ENCODE measurements around the gene TMEM131. TPM values are rescaled to one million over a fixed set of nuclear protein-coding genes. Genes with fewer than 3 reads are reported as not detected.
"Not testable (repeated sequence)": the region's sequence is repeated elsewhere in the genome, so short reads cannot be mapped to it uniquely, and the experiment has no call there.

The TMEM131 gene, protein sequence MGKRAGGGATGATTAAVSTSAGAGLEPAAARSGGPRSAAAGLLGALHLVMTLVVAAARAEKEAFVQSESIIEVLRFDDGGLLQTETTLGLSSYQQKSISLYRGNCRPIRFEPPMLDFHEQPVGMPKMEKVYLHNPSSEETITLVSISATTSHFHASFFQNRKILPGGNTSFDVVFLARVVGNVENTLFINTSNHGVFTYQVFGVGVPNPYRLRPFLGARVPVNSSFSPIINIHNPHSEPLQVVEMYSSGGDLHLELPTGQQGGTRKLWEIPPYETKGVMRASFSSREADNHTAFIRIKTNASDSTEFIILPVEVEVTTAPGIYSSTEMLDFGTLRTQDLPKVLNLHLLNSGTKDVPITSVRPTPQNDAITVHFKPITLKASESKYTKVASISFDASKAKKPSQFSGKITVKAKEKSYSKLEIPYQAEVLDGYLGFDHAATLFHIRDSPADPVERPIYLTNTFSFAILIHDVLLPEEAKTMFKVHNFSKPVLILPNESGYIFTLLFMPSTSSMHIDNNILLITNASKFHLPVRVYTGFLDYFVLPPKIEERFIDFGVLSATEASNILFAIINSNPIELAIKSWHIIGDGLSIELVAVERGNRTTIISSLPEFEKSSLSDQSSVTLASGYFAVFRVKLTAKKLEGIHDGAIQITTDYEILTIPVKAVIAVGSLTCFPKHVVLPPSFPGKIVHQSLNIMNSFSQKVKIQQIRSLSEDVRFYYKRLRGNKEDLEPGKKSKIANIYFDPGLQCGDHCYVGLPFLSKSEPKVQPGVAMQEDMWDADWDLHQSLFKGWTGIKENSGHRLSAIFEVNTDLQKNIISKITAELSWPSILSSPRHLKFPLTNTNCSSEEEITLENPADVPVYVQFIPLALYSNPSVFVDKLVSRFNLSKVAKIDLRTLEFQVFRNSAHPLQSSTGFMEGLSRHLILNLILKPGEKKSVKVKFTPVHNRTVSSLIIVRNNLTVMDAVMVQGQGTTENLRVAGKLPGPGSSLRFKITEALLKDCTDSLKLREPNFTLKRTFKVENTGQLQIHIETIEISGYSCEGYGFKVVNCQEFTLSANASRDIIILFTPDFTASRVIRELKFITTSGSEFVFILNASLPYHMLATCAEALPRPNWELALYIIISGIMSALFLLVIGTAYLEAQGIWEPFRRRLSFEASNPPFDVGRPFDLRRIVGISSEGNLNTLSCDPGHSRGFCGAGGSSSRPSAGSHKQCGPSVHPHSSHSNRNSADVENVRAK (N-terminal part only)
- total RNA-seq, result 10 to 100 TPM; 23.1 to 23.7 TPM

DNA sequence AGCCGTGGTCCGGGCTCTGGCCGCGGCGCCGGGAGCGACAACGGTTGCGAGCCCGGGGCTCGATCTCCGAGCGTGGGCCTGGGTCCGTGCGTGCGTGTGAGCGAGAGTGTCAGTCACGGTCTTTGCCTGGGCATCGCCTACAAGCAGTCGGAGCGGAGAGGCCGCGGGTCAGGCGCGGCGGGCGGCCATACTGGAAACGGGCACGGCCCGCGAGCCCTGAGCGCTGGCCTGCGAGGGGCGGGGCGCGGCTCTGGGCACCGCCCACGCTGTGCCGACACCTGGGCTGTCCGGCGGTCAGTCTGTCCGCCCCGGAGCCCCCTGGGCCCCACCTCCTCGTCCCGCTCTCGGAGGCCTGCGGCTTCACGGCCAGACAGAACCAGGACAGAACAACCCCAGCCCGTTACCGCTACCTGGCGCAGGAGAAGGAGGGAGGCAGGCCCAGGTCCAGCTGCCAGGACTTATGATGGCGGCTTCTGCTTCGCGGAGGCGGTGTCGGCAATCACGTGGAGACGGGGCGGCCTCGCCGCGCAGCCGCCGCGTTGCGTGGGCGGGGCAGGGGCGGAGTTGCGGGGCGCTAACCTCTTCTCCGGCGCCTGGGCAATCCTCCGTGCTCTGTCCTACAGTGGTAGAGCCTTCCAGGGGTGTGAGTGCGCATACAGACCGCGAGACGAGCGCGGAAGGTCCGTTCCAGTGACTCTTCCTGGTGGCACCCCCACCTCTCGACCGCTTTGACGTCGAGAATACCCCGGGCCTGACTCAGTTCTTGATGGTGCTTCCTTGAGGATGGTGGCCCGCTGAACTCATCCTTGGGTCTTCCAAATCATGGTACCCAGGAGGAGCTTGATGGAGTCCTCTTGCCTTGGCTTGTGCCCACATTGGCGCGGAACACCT is at the start of gene TMEM131:
TSS of gene TMEM131 (minus strand) at position 215 of the 891 bp plus-strand sequence. CDS start 286 bp downstream, outside the sequence.
- POLR2A ChIA-PET, result interaction anchor here (0.9 to 1.0 kb wide), 2 partner anchors 126 to 165 kb away, joined by 3 read pairs; no protein-coding TSS in a partner anchor
- peak within 1 kb of the TSS; percentile 87 for H3K4me3 Mint-ChIP-seq
- H3K27ac Mint-ChIP-seq, result peak within 1 kb of the TSS; percentile 95

DNA sequence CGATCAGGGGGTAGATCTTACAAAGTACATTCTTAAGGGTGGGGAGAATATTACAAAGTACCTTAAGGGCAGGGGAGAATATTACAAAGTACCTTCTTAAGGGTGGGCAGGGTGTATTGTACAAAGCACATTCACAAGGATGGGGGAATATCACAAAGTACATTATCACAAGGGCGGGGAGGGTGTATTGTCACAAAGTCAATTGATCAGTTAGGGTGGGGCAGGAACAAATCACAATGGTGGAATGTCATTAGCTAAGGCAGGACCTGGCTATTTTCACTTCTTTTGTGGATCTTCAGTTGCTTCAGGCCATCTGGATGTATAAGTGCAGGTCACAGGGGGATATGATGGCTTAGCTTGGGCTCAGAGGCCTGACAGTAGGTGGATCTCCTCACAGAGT is 49.0 kb upstream of the TMEM131 start:
- intact Hi-C loops (cut with micrococcal nuclease); DNase-seq; H3K4me3 Mint-ChIP-seq; CTCF ChIA-PET; H3K4me1 Mint-ChIP-seq (ENCODE audit: low read depth); H3K36me3 Mint-ChIP-seq; H3K27me3 Mint-ChIP-seq; POLR2A ChIA-PET; H3K27ac Mint-ChIP-seq: not testable (repeated sequence)
- H3K9me3 Mint-ChIP-seq, result peaks cover 21% of the 10 kb centered on the region

More for the DNA sequence above, at the start of gene TMEM131:
- no peaks in the 10 kb centered on the region for H3K36me3 Mint-ChIP-seq
- no peaks in the 10 kb centered on the region for H3K9me3 Mint-ChIP-seq
- H3K27me3 Mint-ChIP-seq, result no peaks in the 10 kb centered on the region
- CTCF ChIA-PET, result interaction anchor here (1.6 kb wide), 1 partner anchor 189 kb away, joined by 7 read pairs; no protein-coding TSS in a partner anchor
- peaks cover 32% of the 10 kb centered on the region for H3K4me1 Mint-ChIP-seq (ENCODE audit: low read depth)
- intact Hi-C loops (cut with micrococcal nuclease), result loop anchor here (1.0 to 10.0 kb wide), 4 partner anchors 89 to 332 kb away; partner anchors contain the start of genes ACTR1B, VWA3B and ZAP70
- peak; percentile 97 for DNase-seq

DNA sequence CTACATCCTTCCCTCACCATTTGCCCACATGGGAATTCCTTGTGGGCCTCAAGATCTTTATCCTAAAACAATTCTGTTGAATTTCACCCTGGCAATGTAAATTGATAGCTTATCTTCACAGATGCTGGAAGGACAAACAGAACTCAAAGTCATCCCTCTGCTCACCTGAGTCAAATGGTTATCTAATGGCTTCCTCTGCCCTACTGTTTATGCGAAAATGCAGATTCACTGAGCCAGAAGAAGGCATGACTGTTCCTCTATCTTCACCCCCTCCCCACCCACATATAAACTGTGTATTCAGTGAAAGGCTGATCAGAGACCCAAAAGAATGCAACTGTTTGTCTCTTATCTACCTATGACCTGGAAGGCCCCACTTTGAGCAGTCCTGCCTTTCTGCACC is 47.4 kb upstream of the TMEM131 start:
- no peaks in the 10 kb centered on the region for H3K4me1 Mint-ChIP-seq (ENCODE audit: low read depth)
- peaks cover 7% of the 10 kb centered on the region for H3K27me3 Mint-ChIP-seq
- peaks cover 5% of the 10 kb centered on the region for H3K36me3 Mint-ChIP-seq
- intact Hi-C loops (cut with micrococcal nuclease), result no loop called here
- no peak for DNase-seq
- CTCF ChIA-PET, result no interaction called here
- no peak overlapping the region for H3K4me3 Mint-ChIP-seq
- H3K27ac Mint-ChIP-seq, result no peak overlapping the region
- peaks cover 21% of the 10 kb centered on the region for H3K9me3 Mint-ChIP-seq
- POLR2A ChIA-PET, result interaction anchor here (1.2 kb wide), 1 partner anchor 20 kb away, joined by 3 read pairs; no protein-coding TSS in a partner anchor

DNA sequence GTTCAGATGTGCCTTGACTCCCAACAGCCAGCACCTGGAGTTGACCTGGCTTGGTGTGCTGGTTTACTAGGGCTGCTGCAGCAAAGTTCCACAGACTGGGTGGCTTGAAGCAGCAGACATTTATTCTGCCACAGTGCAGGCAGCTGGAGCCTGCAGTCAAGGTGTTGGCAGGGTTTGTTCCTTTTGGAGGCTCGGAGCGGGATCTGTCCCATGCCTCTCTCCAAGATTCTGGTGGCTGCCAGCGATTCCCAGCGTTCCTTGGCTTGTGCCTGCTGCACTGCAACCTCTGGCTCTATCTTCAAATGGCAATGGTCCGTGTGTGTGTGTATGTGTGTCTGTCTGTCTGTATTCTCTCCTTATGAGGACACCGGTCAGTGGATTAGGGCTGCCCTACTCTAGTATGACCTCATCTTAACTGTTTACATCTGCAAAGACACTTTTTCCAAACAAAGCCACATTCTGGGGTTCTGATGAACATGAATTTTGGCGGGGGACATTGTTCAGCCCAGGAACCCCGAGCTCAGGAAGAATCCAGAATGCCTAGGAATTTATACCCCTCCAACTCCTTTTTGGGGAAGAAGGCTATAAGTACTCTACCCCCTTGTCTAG is 44.7 kb upstream of the TMEM131 start:
- no peak overlapping the region for H3K4me3 Mint-ChIP-seq
- no peaks in the 10 kb centered on the region for H3K4me1 Mint-ChIP-seq (ENCODE audit: low read depth)
- no peak overlapping the region for H3K27ac Mint-ChIP-seq
- intact Hi-C loops (cut with micrococcal nuclease), result no loop called here
- ChIA-PET POLR2A (no interaction called here), CTCF (no interaction called here)
- H3K27me3 Mint-ChIP-seq, result peaks cover 7% of the 10 kb centered on the region
- peaks cover 5% of the 10 kb centered on the region for H3K36me3 Mint-ChIP-seq
- peaks cover 21% of the 10 kb centered on the region for H3K9me3 Mint-ChIP-seq
- DNase-seq, result no peak

DNA sequence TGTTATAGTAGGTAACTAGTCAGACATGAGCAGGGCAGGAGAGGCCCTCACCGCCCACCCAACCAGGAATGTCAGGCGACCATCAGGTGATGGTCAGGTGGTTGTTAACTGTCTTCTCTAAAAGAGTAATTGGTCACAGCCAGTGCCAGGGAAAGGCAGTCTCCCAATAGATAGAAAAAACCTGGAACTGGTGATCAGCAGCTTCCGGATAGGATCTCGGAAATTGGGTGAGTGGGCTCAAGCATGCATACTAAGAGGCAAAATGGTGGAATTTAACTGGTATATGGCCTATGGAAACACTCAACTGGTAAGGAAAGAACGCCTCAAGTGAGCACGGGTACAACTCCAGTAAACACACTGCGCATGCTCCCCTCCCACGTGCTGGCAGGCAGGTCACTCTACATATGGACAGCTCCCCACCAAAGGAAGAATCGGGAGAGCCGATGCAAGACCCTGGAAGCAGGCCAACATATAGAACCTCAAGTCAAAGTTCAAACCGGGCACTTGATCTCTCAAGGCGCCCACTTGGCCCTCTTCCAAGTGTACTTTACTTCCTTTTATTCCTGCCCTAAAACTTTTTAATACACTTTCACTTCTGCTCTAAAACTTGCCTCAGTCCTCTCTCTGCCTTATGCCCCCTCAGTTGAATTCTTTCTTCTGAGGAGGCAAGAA is 43.5 kb upstream of the TMEM131 start:
- H3K9me3 Mint-ChIP-seq, result peaks cover 10% of the 10 kb centered on the region
- POLR2A ChIA-PET, result no interaction called here
- CTCF ChIA-PET, result no interaction called here
- no peaks in the 10 kb centered on the region for H3K4me1 Mint-ChIP-seq (ENCODE audit: low read depth)
- intact Hi-C loops (cut with micrococcal nuclease), result no loop called here
- H3K4me3 Mint-ChIP-seq, result no peak overlapping the region
- no peaks in the 10 kb centered on the region for H3K36me3 Mint-ChIP-seq
- H3K27me3 Mint-ChIP-seq, result peaks cover 7% of the 10 kb centered on the region
- no peak for DNase-seq
- no peak overlapping the region for H3K27ac Mint-ChIP-seq

DNA sequence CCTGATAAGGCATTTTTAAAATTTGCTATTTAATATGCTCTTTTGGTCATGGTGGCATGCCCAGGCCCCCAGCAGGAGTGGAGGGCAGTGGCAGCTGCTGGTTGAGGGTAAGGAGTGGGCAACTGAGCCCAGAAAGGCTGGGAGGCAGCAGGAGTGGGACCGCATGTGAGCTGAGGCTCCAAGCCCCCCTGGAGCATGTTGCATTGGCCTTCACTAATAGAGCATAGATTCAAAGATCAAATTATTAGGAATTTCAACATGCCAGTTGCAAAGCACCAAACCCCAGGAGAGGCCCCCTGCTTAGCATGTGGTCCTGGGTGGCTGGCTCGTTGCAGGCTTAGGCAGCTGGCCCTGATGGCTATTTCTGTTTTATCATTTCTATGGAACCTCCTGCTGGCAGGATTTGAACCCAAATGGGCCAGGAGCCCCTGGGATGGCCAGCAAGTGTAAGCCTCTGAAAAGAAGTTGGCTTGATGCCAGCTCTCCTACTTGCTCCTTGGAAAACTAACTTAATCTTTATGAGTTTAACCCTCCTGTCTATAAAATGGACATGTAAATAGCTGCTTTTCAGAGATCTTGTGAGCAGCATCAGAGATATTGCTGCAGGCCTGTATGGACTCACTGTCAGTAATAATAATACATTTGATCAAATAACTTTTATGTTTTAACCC is 42.1 kb upstream of the TMEM131 start:
- H3K4me3 Mint-ChIP-seq, result no peak overlapping the region
- no peak for DNase-seq
- peaks cover 7% of the 10 kb centered on the region for H3K27me3 Mint-ChIP-seq
- H3K9me3 Mint-ChIP-seq, result no peaks in the 10 kb centered on the region
- intact Hi-C loops (cut with micrococcal nuclease), result no loop called here
- no peak overlapping the region for H3K27ac Mint-ChIP-seq
- CTCF ChIA-PET, result interaction anchor here (0.6 to 1.4 kb wide), 2 partner anchors 145 to 231 kb away, joined by 3 to 4 read pairs; no protein-coding TSS in a partner anchor
- no peaks in the 10 kb centered on the region for H3K4me1 Mint-ChIP-seq (ENCODE audit: low read depth)
- POLR2A ChIA-PET, result interaction anchor here (0.6 kb wide), 1 partner anchor 1292 kb away, joined by 4 read pairs; no protein-coding TSS in a partner anchor
- no peaks in the 10 kb centered on the region for H3K36me3 Mint-ChIP-seq

DNA sequence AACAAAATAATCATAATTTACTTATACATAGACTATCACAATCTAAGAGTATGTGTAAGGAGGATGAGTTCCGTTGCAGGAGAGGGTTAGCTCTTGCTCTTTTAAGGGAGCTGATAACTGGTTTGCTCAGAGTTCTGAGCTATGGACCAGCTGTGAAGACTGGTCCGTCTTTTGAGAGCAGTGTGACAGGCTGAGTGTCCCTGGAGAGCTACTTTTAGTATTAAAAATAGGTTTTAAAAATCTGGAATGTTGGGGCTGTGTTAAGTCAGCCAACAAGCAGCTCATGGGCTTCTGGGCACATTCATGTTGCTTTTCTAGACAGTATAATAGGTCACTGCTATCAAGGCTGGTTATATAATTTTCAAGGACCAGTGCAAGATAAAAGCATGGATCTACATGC is 41.5 kb upstream of the TMEM131 start:
- Mint-ChIP-seq H3K27ac (no peak overlapping the region), H3K9me3 (no peaks in the 10 kb centered on the region), H3K4me1 (ENCODE audit: low read depth) (no peaks in the 10 kb centered on the region), H3K36me3 (no peaks in the 10 kb centered on the region), H3K4me3 (no peak overlapping the region), H3K27me3 (peaks cover 7% of the 10 kb centered on the region)
- ChIA-PET POLR2A (no interaction called here), CTCF (interaction anchor here (0.6 to 1.4 kb wide), 2 partner anchors 146 to 230 kb away, joined by 3 to 4 read pairs; no protein-coding TSS in a partner anchor)
- DNase-seq, result no peak
- intact Hi-C loops (cut with micrococcal nuclease), result no loop called here

DNA sequence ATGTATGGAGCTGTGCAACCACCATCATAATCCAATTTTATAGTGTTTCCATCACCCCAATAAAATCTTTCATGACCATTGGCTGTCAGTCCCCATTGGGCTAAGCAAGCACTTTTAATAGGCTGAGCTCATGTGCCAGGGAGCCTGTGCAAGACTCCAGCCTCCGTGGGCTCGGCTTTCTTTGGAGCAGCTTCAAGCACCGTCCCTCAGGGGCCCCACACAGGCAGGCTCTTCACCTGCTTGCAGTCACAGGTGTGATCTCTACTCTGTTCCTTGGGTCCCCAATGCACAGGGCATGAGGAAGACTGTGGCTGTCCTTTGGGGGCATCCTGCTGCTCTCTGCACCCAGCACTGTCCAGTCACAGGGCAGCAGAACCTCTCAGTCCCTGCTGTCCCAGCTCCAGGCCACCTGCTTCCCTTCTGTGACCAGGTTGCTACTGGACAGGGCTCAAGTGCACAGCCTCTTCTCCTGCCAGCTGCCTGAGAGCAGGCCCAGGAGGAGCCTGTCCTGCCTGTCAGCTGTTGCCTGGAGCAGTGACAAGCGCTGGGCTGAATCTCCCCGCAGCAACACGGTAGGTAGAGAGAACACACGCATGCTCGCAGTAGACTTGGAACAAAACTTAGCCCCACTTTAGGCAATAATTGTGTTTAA is 40.7 kb upstream of the TMEM131 start:
- Mint-ChIP-seq H3K9me3 (no peaks in the 10 kb centered on the region), H3K27ac (no peak overlapping the region), H3K4me3 (no peak overlapping the region), H3K27me3 (peaks cover 4% of the 10 kb centered on the region), H3K36me3 (no peaks in the 10 kb centered on the region), H3K4me1 (ENCODE audit: low read depth) (no peaks in the 10 kb centered on the region)
- intact Hi-C loops (cut with micrococcal nuclease), result no loop called here
- DNase-seq, result no peak
- ChIA-PET CTCF (interaction anchor here (0.7 to 1.4 kb wide), 2 partner anchors 230 to 1671 kb away, joined by 3 to 4 read pairs; no protein-coding TSS in a partner anchor), POLR2A (no interaction called here)

DNA sequence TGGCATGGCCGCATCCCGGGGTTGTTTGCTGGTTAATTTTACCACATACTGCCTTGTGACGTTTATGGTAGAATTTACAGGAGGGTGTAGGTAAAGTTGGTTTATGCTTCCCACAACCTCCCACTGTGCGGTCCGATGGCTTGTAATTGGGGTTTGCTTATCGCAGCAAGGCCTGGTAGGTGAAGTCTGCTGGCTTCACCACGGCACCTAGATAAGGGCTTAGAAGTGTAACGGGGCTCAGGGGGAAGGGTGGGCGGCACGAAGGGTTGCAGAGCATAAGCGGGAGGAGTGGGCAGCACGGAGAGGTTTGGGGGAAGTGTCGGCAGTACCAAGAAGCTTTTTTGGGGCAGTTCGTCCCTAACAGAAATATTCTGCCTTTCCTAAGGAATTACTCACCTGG is 39.0 kb upstream of the TMEM131 start:
- Mint-ChIP-seq H3K27ac (no peak overlapping the region), H3K4me3 (no peak overlapping the region), H3K9me3 (no peaks in the 10 kb centered on the region), H3K27me3 (peaks cover 3% of the 10 kb centered on the region), H3K36me3 (no peaks in the 10 kb centered on the region), H3K4me1 (ENCODE audit: low read depth) (no peaks in the 10 kb centered on the region)
- ChIA-PET POLR2A (no interaction called here), CTCF (no interaction called here)
- intact Hi-C loops (cut with micrococcal nuclease), result no loop called here
- no peak for DNase-seq

DNA sequence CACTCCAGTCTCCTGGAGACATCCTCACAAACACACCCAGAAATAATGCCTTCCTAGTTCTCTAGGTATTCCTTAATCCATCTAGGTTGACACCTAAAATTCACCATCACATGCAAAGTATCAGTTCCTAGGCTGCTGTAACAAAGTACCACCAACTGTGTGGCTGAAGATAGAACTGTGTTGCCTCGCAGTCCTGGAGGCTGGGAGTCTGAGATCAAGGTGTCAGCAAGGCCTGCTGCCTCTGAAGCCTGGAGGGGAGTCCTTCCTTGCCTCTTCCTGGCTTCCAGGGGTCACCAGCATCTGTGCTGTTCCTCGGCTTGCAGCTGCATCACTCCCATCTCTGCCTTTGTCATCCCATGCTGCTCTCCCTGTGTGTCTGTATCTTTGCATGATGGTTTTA is 36.3 kb upstream of the TMEM131 start:
- no peak for DNase-seq
- H3K27ac Mint-ChIP-seq, result no peak overlapping the region
- H3K36me3 Mint-ChIP-seq, result no peaks in the 10 kb centered on the region
- H3K4me1 Mint-ChIP-seq (ENCODE audit: low read depth), result peaks cover 5% of the 10 kb centered on the region
- ChIA-PET CTCF (no interaction called here), POLR2A (no interaction called here)
- intact Hi-C loops (cut with micrococcal nuclease), result no loop called here
- H3K9me3 Mint-ChIP-seq, result no peaks in the 10 kb centered on the region
- no peak overlapping the region for H3K4me3 Mint-ChIP-seq
- no peaks in the 10 kb centered on the region for H3K27me3 Mint-ChIP-seq

Measured in activated CD4-positive, alpha-beta memory T cell treated with anti-CD3 and anti-CD28 coated beads for 36 hours (primary cell).